WTC11 (cell line): ENCODE data around the gene HYAL1.

ENCODE experiments used
- CTCF ChIP-seq: fragments of 200-600 bp; IDR thresholded peaks from 2 replicates; pipeline ENCODE4 v1.8.0; 2022; ENCODE audit warnings: antibody characterized with exemption
- TCF7 ChIP-seq: sonication (generic); formaldehyde crosslinking; IDR thresholded peaks from 2 replicates; pipeline ENCODE4 v1.8.0; 2022; ENCODE audit warnings: mild to moderate bottlenecking, low read depth, missing genetic modification reagents, moderate library complexity
- USF1 ChIP-seq: sonication (generic); formaldehyde crosslinking; IDR thresholded peaks from 2 replicates; pipeline ENCODE4 v1.8.0; 2022; ENCODE audit warnings: mild to moderate bottlenecking, missing genetic modification reagents
- ZNF263 ChIP-seq: sonication (generic); formaldehyde crosslinking; IDR thresholded peaks from 2 replicates; pipeline ENCODE4 v1.8.1; 2022; ENCODE audit warnings: low read depth, mild to moderate bottlenecking, moderate library complexity, missing genetic modification reagents

- TF ChIP-seq USF1 (CRISPR knock-in tag): no peak
- no peak for TF ChIP-seq CTCF
- no peak for TF ChIP-seq TCF7 (CRISPR knock-in tag)
- no peak for TF ChIP-seq ZNF263 (CRISPR knock-in tag)
Measured at GRCh38 chr3:50268703-50269451, 34.5 kb downstream of the HYAL1 start, which contains the start of gene SEMA3B.
